Lung microvascular endothelial cell (primary cell): ENCODE measurements around the gene LLGL1. TPM values are rescaled to one million over a fixed set of nuclear protein-coding genes. Genes with fewer than 3 reads are reported as not detected.

ENCODE experiments used
- DNase-seq, 2 donors: peaks; one replicate each; pipeline versions ENCODE4 v3.0.0 to v3.0.0-alpha.2; 2010; ENCODE audit warnings: low read depth in 2 of 2
- total RNA-seq: library from RNA; depleted of rRNA; stranded (reverse); fragments of >200 nt; gene quantifications from 2 replicates; pipeline ENCODE4 v1.2.1, GENCODE V29; 2014

The LLGL1 gene
- total RNA-seq, 1 donor from 2014 or later = 13.9 TPM

DNA sequence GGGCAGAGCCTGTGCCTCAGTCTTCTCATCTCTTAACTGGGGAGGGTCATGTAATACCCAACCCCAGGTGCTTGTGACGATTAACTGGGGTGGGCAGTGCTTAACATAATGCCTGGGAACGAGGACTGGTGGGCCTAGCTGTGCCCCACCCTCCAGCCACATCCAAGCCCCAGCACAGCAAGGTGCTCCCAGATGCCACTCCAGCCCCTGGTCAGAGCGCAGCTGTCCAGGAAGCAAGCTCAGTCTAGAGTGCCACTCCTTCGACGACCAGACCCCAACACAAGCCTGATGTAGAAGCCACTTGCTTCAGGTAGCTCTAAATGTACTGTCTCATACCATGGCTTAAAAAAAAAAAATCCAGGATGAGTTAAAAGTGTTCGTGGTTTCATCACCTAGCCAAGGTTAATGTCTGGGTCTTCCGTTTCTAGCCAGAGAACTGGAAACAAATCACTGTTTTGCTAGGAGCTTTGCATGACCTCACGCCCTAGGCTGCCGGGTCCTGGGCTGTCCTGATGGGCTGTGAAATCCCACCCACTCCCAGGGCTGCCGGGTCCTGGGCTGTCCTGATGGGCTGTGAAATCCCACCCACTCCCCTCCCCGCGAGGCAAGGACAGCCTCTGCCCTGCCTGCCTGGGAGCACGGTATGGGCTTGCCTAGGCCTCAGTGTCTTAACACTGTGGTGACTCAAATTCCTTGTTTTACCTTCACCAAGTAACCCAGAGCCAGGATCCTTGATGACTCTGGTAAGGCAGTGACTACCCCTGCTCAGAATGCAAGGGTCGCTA, 42.7 kb downstream of the LLGL1 start:
- DNase-seq = peak in 1 of 2 donors; percentile 66

GRCh38 chr17:18270046-18270931, 44.9 kb downstream of the LLGL1 start:
- no peak for DNase-seq

- no peak for DNase-seq
Measured at GRCh38 chr17:18277076-18277475, 51.6 kb downstream of the LLGL1 start.

DNA sequence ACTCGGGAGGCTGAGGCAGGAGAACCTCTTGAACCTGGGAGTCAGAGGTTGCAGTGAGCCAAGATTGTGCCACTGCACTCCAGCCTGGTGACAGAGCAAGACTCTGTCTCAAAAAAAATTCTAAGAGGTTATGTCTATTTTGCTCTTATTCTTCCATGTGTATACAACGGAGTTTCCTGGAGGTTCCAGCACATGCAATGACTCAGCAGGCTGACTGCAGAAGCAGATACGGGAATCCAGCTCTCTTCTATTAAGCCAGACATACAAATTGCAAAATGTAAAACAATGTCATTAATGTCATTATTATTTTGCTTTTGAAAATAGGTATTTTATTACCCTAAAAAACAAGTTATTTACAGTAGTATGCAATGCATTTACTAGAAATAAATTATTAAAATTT, 53.4 kb downstream of the LLGL1 start:
- DNase-seq = peak in 1 of 2 donors; percentile 80

- DNase-seq = no peak
Measured at GRCh38 chr17:18280249-18280648, 54.8 kb downstream of the LLGL1 start.

- DNase-seq = peak in 1 of 2 donors; percentile 26
Measured at GRCh38 chr17:18280766-18281371, 55.4 kb downstream of the LLGL1 start.

DNA sequence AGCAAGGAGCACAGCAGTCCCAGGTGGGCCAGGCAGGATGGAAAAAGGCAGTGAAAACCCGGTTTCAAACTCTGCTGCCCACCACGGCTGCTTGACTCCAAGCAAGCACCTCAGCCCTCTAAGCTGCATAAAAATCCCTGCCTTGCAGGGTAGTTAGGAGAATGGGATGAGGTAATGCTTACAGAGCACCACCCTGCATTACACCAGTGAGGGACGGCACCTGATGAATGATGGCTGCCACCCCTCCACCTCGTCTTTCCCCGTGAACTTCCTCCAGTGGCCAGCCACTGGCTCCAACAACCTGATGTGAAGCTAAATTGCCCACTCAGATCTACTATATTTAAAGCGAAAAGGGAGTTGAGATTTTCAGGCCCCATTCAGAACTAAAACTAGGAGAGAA, 56.4 kb downstream of the LLGL1 start:
- no peak for DNase-seq

DNA sequence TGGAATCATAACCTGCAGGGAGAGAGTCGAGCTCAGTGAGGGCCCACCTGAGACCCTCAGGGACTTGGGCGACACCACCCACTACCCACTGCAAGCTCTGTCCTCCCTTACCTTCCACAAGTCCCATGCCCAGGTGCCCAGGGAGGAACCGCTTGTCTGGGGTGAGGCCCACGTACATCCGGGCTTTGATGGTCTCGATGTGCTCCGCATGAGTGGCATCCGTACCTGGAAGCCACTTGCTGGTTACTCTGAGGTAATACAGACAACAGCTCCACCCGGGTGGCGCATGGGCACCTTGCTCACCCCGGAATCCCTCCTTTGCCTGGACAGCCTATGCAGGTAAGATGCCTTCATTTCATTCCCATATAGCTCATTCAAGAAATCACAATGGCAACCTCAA, 59.9 kb downstream of the LLGL1 start:
- DNase-seq = no peak

GRCh38 chr17:18291718-18292540, 66.5 kb downstream of the LLGL1 start:
- DNase-seq = no peak

Other genes starting within 250 kb of the LLGL1 start
- gene ATPAF2, start 186.5 kb upstream of the LLGL1 start, total RNA-seq = 14.8 and 15.1 TPM in 2 replicates
- gene GID4, start 186.2 kb upstream of the LLGL1 start, total RNA-seq = 5.2 and 5.6 TPM in 2 replicates
- gene DRG2, start 137.7 kb upstream of the LLGL1 start, total RNA-seq = 23.8 and 31.3 TPM in 2 replicates
- gene MYO15A, start 116.9 kb upstream of the LLGL1 start, total RNA-seq = under 0.01 and 0.22 TPM in 2 replicates
- gene ALKBH5, start 41.8 kb upstream of the LLGL1 start, total RNA-seq = 43.6 and 70.6 TPM in 2 replicates
- 247 and 272 TPM in 2 replicates for gene FLII, start 33.1 kb downstream of the LLGL1 start, total RNA-seq
- 8.1 and 10.3 TPM in 2 replicates for gene MIEF2, start 35.0 kb downstream of the LLGL1 start, total RNA-seq
- gene TOP3A, start 89.4 kb downstream of the LLGL1 start, total RNA-seq = 13.1 and 14.1 TPM in 2 replicates
- 10.7 and 15.5 TPM in 2 replicates for gene SMCR8, start 89.7 kb downstream of the LLGL1 start, total RNA-seq
- gene SHMT1, start 137.9 kb downstream of the LLGL1 start, total RNA-seq = 7.4 and 9.3 TPM in 2 replicates
- not detected in 2 replicates for gene EVPLL, start 152.1 kb downstream of the LLGL1 start, total RNA-seq